K562 (cell line): Measurements from ENCODE around the gene NT5DC4. TPM values are rescaled to one million over a fixed set of nuclear protein-coding genes. Genes with fewer than 3 reads are reported as not detected.
A peak's percentile ranks its signal among the peaks of the same experiment; 100 is the strongest.

Experiments used
- BHLHE40 ChIP-seq: IDR thresholded peaks from 2 replicates; pipeline ENCODE4 v1.6.1; 2011; ENCODE audit warnings: low read length, improper control_type of control experiment
- CCAR2 ChIP-seq: fragments of 200-400 bp; formaldehyde crosslinking; IDR thresholded peaks from 2 replicates; pipeline ENCODE4 v1.6.1; 2017; ENCODE audit warnings: mild to moderate bottlenecking, low read depth, low read length
- CEBPB ChIP-seq: fragments of 450-650 bp; IDR thresholded peaks from 2 replicates; pipeline ENCODE4 v1.6.1; 2016; ENCODE audit warnings: missing genetic modification characterization, missing compliant biosample characterization
- CHD4 ChIP-seq: fragments of 200-600 bp; sonication (generic); IDR thresholded peaks from 3 replicates; pipeline ENCODE4 v1.6.1; 2012; ENCODE audit warnings: low read depth, mild to moderate bottlenecking, mixed read lengths, low read length, inconsistent platforms; ENCODE audit not compliant: insufficient read depth, insufficient replicate concordance, poor library complexity, severe bottlenecking
- DPF2 ChIP-seq: fragments of 450-650 bp; IDR thresholded peaks from 2 replicates; pipeline ENCODE4 v1.6.1; 2016
- FOXJ3 ChIP-seq: sonication (generic); formaldehyde crosslinking; IDR thresholded peaks from 2 replicates; pipeline ENCODE4 v1.4.0; 2020; ENCODE audit warnings: mild to moderate bottlenecking, missing genetic modification reagents
- HOXB6 ChIP-seq: fragments of 250-450 bp; sonication (Bioruptor Pico); IDR thresholded peaks from 2 replicates; pipeline ENCODE4 v1.5.1; 2022; ENCODE audit warnings: mild to moderate bottlenecking, borderline replicate concordance
- KAT7 ChIP-seq: sonication (generic); formaldehyde crosslinking; IDR thresholded peaks from 2 replicates; pipeline ENCODE4 v1.8.0; 2022; ENCODE audit warnings: missing genetic modification reagents, mild to moderate bottlenecking, borderline replicate concordance
- KDM1A ChIP-seq, 2 experiments: fragments of 450-650 bp; IDR thresholded peaks; 2 replicates each; pipeline ENCODE4 v1.6.1; 2016; ENCODE audit warnings: mild to moderate bottlenecking in 2 of 2
- MEF2D ChIP-seq: conservative IDR thresholded peaks from 2 replicates; pipeline ENCODE4 v1.6.1; 2016; ENCODE audit warnings: low read depth, missing genetic modification characterization, missing compliant biosample characterization
- NFE2L1 ChIP-seq: fragments of 450-650 bp; IDR thresholded peaks from 2 replicates; pipeline ENCODE4 v1.6.1; 2016; ENCODE audit warnings: missing genetic modification characterization, low read depth, mild to moderate bottlenecking, missing compliant biosample characterization, moderate library complexity, borderline replicate concordance
- RNF2 ChIP-seq: sonication (generic); IDR thresholded peaks from 2 replicates; pipeline ENCODE4 v1.6.1; 2016
- STAG1 ChIP-seq: sonication (generic); formaldehyde crosslinking; IDR thresholded peaks from 2 replicates; pipeline ENCODE4 v1.5.0; 2020; ENCODE audit warnings: missing genetic modification reagents, borderline replicate concordance
- ZBTB8A ChIP-seq: fragments of 450-650 bp; IDR thresholded peaks from 2 replicates; pipeline ENCODE4 v1.6.1; 2018; ENCODE audit warnings: mild to moderate bottlenecking, moderate library complexity; ENCODE audit not compliant: partially characterized antibody
- ZNF174 ChIP-seq: fragments of 250-450 bp; sonication (Bioruptor Pico); IDR thresholded peaks from 2 replicates; pipeline ENCODE4 v1.4.0; 2020; ENCODE audit warnings: mild to moderate bottlenecking
- ZNF253 ChIP-seq: fragments of 250-450 bp; sonication (Bioruptor Pico); conservative IDR thresholded peaks from 2 replicates; pipeline ENCODE4 v1.6.1; 2021; ENCODE audit warnings: mild to moderate bottlenecking
- polyA plus RNA-seq, 8 experiments: library from polyadenylated mRNA; depleted of rRNA in 4 of 8; stranded (reverse) in 5 of 8; unstranded in 3 of 8; fragments of >200 nt; fragmentation: Nextera tagmentation in 2 of 8; fragmentation: Illumina TruSeq in 1 of 8; extraction: Ambion mirVana in 2 of 8; extraction: Trizol in 1 of 8; gene quantifications; 2 replicates each; pipeline versions ENCODE4 v1.2.1 to v1.2.3, GENCODE V29; 2011 to 2014; ENCODE audit warnings: inconsistent platforms in 1 of 8, missing spikeins in 1 of 8
- total RNA-seq, 7 experiments: library from RNA; depleted of rRNA in 6 of 7; stranded (reverse); fragments of >200 nt in 6 of 7; fragmentation: Illumina TruSeq in 2 of 7; extraction: Trizol in 2 of 7; gene quantifications; 2 replicates each; pipeline versions ENCODE4 v1.2.1 to v1.2.3, GENCODE V29; 2011 to 2021; ENCODE audit warnings: low replicate concordance in 1 of 7
- TF ChIP-seq, protein P1 (sequence below): fragments of 450-650 bp; conservative IDR thresholded peaks from 2 replicates; pipeline ENCODE4 v1.6.1; 2016; ENCODE audit warnings: missing genetic modification characterization, low read depth, mild to moderate bottlenecking, missing compliant biosample characterization, moderate library complexity
- TF ChIP-seq, protein P2 (sequence below): sonication (generic); formaldehyde crosslinking; IDR thresholded peaks from 2 replicates; pipeline ENCODE4 v1.8.1; 2023; ENCODE audit warnings: missing genetic modification reagents, mild to moderate bottlenecking, borderline replicate concordance
- TF ChIP-seq, protein P3 (sequence below): fragments of 450-650 bp; IDR thresholded peaks from 2 replicates; pipeline ENCODE4 v1.6.1; 2016; ENCODE audit warnings: borderline replicate concordance

NT5DC4 gene
- total and polyA plus RNA-seq, 9 of the 15 experiments (the other 6 are each of a cell fraction or from before 2014, with no cell fraction given) = 0.44 to 6.9 (median 2.5) TPM

DNA sequence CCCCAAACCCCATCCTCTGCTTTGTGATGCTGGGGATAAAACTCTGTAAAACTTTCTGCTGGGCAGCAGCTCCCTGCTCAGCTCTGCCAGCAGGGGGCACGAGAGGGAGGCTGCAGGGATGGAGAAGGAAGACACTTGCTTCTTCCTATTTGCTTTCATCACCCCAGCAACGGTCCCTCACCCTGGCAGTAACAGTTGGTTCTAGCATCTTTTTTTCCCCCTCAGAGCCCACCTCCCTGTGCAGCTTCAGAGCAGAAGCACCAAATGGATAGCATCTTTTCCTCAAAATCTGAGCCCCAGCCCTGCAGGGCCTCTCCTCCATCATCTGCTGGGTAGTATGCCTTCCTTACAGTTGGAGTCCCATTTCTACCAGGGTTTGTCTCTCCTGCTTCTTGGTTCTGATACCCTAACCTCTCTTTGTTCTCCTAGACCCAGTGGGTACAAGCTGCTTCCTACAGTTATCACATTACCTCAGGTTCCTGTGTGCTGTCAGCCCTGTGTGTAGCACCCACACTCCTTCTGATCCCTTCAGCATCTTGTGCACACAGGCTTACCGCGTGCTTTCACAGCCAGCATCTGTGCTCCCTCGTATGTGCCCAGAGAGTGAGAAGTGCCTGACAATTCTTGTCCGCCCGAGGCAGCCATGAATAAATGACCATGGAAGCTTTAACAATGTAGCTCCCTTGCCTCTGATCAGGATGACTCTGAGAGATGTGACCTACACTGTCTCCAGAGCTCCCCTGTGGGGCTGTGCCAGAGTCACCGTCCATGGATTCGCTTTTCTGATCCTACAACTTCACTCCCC lies 29.1 kb downstream of the NT5DC4 start (continued):
- TF ChIP-seq FOXJ3 (CRISPR knock-in tag) (peak; percentile 73; the same call in 1 of the 2 replicates), ZNF174 (no peak), STAG1 (CRISPR knock-in tag) (peak; percentile 47; the same call in 1 of the 2 replicates), HOXB6 (CRISPR knock-in tag) (no peak), KDM1A (IDR thresholded peaks at IDR 0.05) (0 out of 4 replicates have a peak, but pooled peaks have one; percentile 8 to 27), CHD4 (no peak), KAT7 (CRISPR knock-in tag) (no peak), DPF2 (no peak), ZNF253 (no peak), CEBPB (tag) (no peak), MEF2D (tag) (no peak), RNF2 (no peak), NFE2L1 (tag) (no peak), ZBTB8A (no peak), CCAR2 (no peak), BHLHE40 (no peak)
- TF ChIP-seq, protein P1, sequence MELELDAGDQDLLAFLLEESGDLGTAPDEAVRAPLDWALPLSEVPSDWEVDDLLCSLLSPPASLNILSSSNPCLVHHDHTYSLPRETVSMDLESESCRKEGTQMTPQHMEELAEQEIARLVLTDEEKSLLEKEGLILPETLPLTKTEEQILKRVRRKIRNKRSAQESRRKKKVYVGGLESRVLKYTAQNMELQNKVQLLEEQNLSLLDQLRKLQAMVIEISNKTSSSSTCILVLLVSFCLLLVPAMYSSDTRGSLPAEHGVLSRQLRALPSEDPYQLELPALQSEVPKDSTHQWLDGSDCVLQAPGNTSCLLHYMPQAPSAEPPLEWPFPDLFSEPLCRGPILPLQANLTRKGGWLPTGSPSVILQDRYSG (tag) = no peak
- TF ChIP-seq, protein P2, sequence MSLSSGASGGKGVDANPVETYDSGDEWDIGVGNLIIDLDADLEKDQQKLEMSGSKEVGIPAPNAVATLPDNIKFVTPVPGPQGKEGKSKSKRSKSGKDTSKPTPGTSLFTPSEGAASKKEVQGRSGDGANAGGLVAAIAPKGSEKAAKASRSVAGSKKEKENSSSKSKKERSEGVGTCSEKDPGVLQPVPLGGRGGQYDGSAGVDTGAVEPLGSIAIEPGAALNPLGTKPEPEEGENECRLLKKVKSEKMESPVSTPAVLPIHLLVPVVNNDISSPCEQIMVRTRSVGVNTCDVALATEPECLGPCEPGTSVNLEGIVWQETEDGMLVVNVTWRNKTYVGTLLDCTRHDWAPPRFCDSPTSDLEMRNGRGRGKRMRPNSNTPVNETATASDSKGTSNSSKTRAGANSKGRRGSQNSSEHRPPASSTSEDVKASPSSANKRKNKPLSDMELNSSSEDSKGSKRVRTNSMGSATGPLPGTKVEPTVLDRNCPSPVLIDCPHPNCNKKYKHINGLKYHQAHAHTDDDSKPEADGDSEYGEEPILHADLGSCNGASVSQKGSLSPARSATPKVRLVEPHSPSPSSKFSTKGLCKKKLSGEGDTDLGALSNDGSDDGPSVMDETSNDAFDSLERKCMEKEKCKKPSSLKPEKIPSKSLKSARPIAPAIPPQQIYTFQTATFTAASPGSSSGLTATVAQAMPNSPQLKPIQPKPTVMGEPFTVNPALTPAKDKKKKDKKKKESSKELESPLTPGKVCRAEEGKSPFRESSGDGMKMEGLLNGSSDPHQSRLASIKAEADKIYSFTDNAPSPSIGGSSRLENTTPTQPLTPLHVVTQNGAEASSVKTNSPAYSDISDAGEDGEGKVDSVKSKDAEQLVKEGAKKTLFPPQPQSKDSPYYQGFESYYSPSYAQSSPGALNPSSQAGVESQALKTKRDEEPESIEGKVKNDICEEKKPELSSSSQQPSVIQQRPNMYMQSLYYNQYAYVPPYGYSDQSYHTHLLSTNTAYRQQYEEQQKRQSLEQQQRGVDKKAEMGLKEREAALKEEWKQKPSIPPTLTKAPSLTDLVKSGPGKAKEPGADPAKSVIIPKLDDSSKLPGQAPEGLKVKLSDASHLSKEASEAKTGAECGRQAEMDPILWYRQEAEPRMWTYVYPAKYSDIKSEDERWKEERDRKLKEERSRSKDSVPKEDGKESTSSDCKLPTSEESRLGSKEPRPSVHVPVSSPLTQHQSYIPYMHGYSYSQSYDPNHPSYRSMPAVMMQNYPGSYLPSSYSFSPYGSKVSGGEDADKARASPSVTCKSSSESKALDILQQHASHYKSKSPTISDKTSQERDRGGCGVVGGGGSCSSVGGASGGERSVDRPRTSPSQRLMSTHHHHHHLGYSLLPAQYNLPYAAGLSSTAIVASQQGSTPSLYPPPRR = no peak
- TF ChIP-seq, protein P3, sequence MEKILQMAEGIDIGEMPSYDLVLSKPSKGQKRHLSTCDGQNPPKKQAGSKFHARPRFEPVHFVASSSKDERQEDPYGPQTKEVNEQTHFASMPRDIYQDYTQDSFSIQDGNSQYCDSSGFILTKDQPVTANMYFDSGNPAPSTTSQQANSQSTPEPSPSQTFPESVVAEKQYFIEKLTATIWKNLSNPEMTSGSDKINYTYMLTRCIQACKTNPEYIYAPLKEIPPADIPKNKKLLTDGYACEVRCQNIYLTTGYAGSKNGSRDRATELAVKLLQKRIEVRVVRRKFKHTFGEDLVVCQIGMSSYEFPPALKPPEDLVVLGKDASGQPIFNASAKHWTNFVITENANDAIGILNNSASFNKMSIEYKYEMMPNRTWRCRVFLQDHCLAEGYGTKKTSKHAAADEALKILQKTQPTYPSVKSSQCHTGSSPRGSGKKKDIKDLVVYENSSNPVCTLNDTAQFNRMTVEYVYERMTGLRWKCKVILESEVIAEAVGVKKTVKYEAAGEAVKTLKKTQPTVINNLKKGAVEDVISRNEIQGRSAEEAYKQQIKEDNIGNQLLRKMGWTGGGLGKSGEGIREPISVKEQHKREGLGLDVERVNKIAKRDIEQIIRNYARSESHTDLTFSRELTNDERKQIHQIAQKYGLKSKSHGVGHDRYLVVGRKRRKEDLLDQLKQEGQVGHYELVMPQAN = no peak
